ENCODE measurements around the gene CDKN1A. TPM values are rescaled to one million over a fixed set of nuclear protein-coding genes. Genes with fewer than 3 reads are reported as not detected.

The CDKN1A gene
- total and polyA plus RNA-seq, 9 of the 15 experiments (the other 6 are each of a cell fraction or from before 2014, with no cell fraction given), result 0.25 to 8.1 (median 5.1) TPM

- Histone ChIP-seq H3K4me1 (replicated peaks in 1 of 2; ENCODE audit: control insufficient read depth in 2 of 2, insufficient read depth in 2 of 2, low read length in 2 of 2) (peaks cover 0 to 12% of the 10 kb centered on the region in 2 experiments; a peak in 1 of 5 replicates), H3K4me2 (ENCODE audit: insufficient read depth, low read length) (no peak overlapping the region), H2AFZ (ENCODE audit: low read depth, low read length) (no peak overlapping the region), H3K27me3 (ENCODE audit: control insufficient read depth in 2 of 2, insufficient read depth in 2 of 2, low read length in 2 of 2) (peaks cover 35 to 84% of the 10 kb centered on the region in 2 experiments), H3K9me3 (replicated peaks; ENCODE audit: control insufficient read depth, insufficient read depth, low read depth, low read length) (no peaks in the 10 kb centered on the region), H3K9me1 (ENCODE audit: control insufficient read depth, insufficient read depth, low read length) (no peaks in the 10 kb centered on the region), H3K79me2 (ENCODE audit: control insufficient read depth, insufficient read depth, low read length) (no peaks in the 10 kb centered on the region), H3K36me3 (ENCODE audit: control insufficient read depth, insufficient read depth, low read length) (no peaks in the 10 kb centered on the region), H3K9ac (ENCODE audit: insufficient read depth in 1 of 2, low read depth in 2 of 2, low read length in 2 of 2) (no peak overlapping the region), H3K4me3 (no peak overlapping the region), H3K27ac (ENCODE audit: extremely low read depth, low read depth, low read length) (no peak overlapping the region), H4K20me1 (replicated peaks; ENCODE audit: control insufficient read depth, insufficient read depth, low read length) (peaks cover 21% of the 10 kb centered on the region; the same call in 1 of the 2 replicates)
- in situ Hi-C loops (cut with MboI), result no loop called here
- DNase-seq (ENCODE audit: extremely low read depth in 1 of 4, low spot score in 3 of 4), result no peak
- intact Hi-C loops (cut with micrococcal nuclease), result no loop called here
- CTCF ChIA-PET (ENCODE audit: low intra/inter-chr PET ratio), result no interaction called here
- TF ChIP-seq ZNF41 (CRISPR knock-in tag; conservative IDR thresholded peaks at IDR 0.05), result no peak
- no peak for TF ChIP-seq RBM15 (IDR thresholded peaks at IDR 0.05; ENCODE audit: insufficient read depth, low read length)
- no peak for TF ChIP-seq HNRNPLL (IDR thresholded peaks at IDR 0.05; ENCODE audit: low read depth, low read length, poor library complexity, severe bottlenecking)
- TF ChIP-seq RHOXF2B (CRISPR knock-in tag; conservative IDR thresholded peaks at IDR 0.05), result no peak
- no peak for TF ChIP-seq USF2 (CRISPR knock-in tag; IDR thresholded peaks at IDR 0.05)
- TF ChIP-seq RNF219 (CRISPR knock-in tag; IDR thresholded peaks at IDR 0.05), result no peak
- TF ChIP-seq OTX1 (CRISPR knock-in tag; IDR thresholded peaks at IDR 0.05), result no peak
- no peak for TF ChIP-seq SMAD1 (IDR thresholded peaks at IDR 0.05; ENCODE audit: low read depth, low read length, partially characterized antibody)
- no peak for ATAC-seq
- BruUV-seq (replicated peaks), result no TSS peak
- no peak for FAIRE-seq
- WGBS (ENCODE audit: insufficient coverage, low coverage, missing lambda C conversion rate), result 7% methylated on average over 13 of the region's 13 CpGs
- POLR2A ChIA-PET, result no interaction called here
These were observed 38.8 kb downstream of the CDKN1A start for GRCh38 chr6:36717231-36717825.

Data from K562 (cell line).